WERI-Rb-1 (cell line): Measurements from ENCODE around the gene PLEKHA3.

Experiments used
- DNase-seq: peaks from one replicate; pipeline ENCODE4 v3.0.0-alpha.2; 2020
- H3K27ac ChIP-seq: fragments of 250-450 bp; sonication (Bioruptor Pico); 2 replicates; pipeline ENCODE4 v1.5.1; 2020; ENCODE audit warnings: mild to moderate bottlenecking, moderate library complexity
- H3K27me3 ChIP-seq: fragments of 250-450 bp; sonication (Bioruptor Pico); 2 replicates; pipeline ENCODE4 v1.5.1; 2021; ENCODE audit warnings: mild to moderate bottlenecking, low read depth, moderate library complexity; ENCODE audit not compliant: insufficient read depth, severe bottlenecking
- H3K36me3 ChIP-seq: fragments of 250-450 bp; sonication (Bioruptor Pico); 2 replicates; pipeline ENCODE4 v1.5.1; 2020; ENCODE audit warnings: mild to moderate bottlenecking, moderate library complexity
- H3K4me3 ChIP-seq: 2 replicates; pipeline ENCODE4 v1.5.1; 2011; ENCODE audit warnings: low read depth, mild to moderate bottlenecking, control low read depth, low read length
- H3K9me3 ChIP-seq: fragments of 250-450 bp; sonication (Bioruptor Pico); 2 replicates; pipeline ENCODE4 v1.5.1; 2021; ENCODE audit warnings: mild to moderate bottlenecking, moderate library complexity; ENCODE audit not compliant: severe bottlenecking
- TF ChIP-seq, protein P1 (sequence below): IDR thresholded peaks from 2 replicates; pipeline ENCODE4 v1.5.1; 2011; ENCODE audit warnings: low read depth, mild to moderate bottlenecking, control low read depth, inconsistent platforms, low read length

Gene PLEKHA3

DNA sequence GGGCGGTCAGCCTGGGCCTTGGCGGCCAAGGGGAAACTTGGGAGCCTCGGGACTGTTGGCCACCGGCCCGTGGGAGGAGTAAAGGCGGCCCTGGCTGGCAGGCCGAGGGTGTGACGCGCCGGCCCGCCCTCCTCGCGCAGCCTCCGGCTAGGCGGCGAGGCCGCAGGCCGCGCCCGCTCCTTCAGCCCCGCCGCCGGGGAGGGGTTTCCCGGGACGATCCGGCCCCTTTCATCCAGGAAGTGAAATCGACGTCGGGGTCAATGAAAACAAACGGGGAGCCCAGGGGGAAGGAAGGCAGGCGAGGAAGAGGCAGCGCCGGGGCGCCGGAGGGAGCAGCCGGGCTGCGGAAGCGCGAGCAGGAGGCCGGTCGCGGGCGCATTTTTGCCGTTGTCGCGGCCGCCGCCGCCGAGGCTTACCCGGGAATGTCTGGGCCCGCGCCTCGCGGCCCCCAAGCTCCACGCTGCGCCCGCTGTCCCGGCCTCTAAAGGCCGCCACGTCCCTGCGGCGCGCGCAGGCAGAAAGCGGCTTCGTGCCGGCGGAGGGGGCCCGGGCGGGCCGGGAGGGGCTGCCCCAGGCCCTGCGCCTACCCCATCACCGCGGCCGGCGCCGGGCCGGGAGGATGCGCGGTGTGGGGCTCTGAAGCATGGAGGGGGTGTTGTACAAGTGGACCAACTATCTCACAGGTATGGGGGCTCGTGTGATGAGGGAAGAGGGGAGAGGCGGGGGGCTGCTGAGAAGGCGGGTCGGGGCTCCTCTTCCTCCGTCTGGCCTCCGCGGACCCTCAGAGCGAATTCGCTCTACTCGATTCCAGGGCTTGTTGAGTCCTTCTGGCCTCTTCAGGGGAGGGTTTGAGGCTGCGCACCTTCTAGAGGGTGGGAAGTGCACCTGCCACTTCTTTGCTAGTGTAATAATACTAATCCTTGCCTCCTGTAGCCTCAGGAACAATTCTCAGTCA is at the start of gene PLEKHA3:
Gene PLEKHA3, plus strand, starts transcription at position 231 of the 955 bp plus-strand sequence. Its CDS starts 413 bp downstream, at position 644.
- H3K9me3 ChIP-seq = no peaks in the 10 kb centered on the region
- no peaks in the 10 kb centered on the region for H3K27me3 ChIP-seq
- TF ChIP-seq, protein P1, sequence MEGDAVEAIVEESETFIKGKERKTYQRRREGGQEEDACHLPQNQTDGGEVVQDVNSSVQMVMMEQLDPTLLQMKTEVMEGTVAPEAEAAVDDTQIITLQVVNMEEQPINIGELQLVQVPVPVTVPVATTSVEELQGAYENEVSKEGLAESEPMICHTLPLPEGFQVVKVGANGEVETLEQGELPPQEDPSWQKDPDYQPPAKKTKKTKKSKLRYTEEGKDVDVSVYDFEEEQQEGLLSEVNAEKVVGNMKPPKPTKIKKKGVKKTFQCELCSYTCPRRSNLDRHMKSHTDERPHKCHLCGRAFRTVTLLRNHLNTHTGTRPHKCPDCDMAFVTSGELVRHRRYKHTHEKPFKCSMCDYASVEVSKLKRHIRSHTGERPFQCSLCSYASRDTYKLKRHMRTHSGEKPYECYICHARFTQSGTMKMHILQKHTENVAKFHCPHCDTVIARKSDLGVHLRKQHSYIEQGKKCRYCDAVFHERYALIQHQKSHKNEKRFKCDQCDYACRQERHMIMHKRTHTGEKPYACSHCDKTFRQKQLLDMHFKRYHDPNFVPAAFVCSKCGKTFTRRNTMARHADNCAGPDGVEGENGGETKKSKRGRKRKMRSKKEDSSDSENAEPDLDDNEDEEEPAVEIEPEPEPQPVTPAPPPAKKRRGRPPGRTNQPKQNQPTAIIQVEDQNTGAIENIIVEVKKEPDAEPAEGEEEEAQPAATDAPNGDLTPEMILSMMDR = no peak
- DNase-seq = peak; percentile 94
- peak within 1 kb of the TSS; percentile 81 for H3K4me3 ChIP-seq
- peaks cover under 1% of the 10 kb centered on the region; the same call in 1 of the 2 replicates for H3K36me3 ChIP-seq
- H3K27ac ChIP-seq = peak within 1 kb of the TSS; percentile 85

DNA sequence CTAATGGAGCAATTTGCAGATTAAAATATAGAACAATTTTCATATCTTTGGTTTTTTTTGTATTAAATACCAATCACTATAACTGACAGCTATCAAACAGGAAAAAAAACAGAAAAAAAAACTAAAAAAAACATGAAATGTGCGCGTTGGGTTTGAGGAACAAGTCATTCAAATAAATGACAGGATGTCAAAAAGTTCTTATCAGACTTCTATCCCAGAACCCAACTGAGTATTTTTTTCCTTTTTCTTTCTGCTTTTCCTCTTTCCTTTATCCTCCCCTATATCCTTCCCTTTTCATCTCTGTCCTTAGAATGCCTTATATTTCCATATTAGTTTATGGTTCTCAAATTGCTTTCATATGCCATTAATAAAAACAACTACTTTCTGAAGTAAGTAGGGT is 43.6 kb upstream of the PLEKHA3 start:
- no peak overlapping the region for H3K4me3 ChIP-seq
- TF ChIP-seq, protein P1 = no peak
- peaks cover 93% of the 10 kb centered on the region for H3K36me3 ChIP-seq
- no peak overlapping the region for H3K27ac ChIP-seq
- H3K27me3 ChIP-seq = no peaks in the 10 kb centered on the region
- no peaks in the 10 kb centered on the region for H3K9me3 ChIP-seq
- DNase-seq = no peak

DNA sequence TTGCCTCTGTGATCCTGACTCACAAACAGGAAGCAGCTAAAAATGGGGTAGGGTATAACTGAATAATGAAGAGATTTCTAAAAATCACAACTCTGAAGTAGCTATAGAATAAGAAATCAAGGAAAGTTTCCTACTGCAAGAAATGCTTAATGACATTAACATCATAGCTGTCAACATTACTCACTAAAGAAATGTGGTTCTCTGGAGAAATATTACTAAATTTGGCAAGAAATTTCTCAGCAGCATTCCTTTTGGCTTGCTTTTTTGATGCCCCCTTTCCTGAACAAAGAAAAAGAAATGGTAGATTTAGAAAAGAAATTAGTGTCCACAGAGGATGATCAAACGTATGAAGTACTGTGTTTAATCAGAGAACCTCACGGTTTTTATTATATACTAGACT is 38.8 kb upstream of the PLEKHA3 start:
- Histone ChIP-seq H3K4me3 (no peak overlapping the region), H3K27ac (no peak overlapping the region), H3K36me3 (peaks cover 90% of the 10 kb centered on the region), H3K27me3 (no peaks in the 10 kb centered on the region), H3K9me3 (no peaks in the 10 kb centered on the region)
- no peak for DNase-seq
- TF ChIP-seq, protein P1 = no peak

DNA sequence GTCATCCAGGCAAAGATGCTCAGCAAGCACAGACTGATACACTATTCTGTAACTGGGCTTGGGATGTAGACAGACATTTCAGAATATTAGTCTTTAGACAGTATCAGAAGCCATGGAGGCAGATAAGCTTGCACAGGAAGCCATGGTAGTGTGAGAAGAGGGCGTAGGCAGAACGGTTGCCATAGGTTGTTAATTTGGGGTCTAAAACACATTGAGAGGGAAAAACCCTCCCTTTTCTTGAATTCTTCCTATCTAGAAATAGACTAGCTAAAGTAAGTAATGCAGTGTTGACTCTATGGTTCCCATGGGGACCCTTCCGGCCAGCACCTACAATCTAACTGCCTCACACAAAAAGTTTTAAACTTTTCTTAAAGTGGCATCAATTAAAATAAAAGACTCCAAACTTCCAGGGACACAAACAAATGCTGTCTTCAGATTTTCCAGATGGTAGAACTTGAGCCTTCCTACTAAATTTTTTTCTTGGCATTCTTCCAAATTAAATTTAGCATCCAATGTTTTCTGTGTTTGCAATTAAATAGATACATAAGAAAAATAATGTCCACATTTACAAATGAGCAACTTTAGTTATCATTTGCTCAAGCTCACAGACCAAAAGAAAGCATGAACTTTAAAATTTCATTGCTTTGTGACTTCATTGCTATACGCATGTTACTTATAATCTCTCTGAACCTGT is 31.1 kb upstream of the PLEKHA3 start:
- H3K36me3 ChIP-seq = peaks cover 56% of the 10 kb centered on the region
- no peak overlapping the region for H3K27ac ChIP-seq
- H3K9me3 ChIP-seq = no peaks in the 10 kb centered on the region
- H3K27me3 ChIP-seq = no peaks in the 10 kb centered on the region
- TF ChIP-seq, protein P1 = no peak
- DNase-seq = no peak
- H3K4me3 ChIP-seq = no peak overlapping the region; the same call in 1 of the 2 replicates

DNA sequence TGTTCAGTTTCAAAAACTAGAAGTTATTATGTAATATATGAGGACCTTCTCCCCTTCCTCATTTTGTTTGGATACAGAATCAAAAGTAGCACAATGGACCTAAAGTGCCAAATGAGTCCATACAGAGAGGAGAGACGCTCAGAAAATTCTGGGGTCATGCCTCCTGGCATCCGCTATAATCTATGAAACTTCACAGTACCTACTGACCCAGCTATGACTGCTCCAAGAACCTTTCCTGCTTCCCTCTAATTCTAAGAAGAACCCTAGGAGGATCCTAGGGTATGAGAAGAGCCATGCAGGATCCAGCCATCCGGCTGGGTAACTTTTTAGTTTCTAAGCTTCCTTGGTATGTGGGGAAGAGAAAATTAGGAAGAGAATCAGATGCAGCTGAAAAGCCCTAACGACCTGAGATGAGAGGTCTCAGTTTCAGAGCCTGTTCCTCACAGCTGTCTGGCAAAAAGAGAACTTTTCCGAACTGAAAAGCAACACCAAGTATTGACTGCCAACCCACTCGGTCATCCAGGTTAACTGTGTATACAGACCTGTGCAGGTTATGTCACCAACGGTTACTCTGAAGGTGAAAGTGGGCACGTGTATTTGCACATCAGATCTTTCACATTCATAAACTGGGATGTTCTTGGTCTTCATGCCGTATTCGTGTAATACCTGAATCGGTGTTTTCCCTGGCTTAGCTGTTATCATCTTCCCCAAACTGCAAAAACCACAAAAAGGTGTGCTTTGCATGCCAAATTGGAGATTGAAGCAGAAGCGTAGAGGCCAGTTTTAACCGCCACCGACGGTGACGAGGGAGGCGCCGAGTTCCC is 30.3 kb upstream of the PLEKHA3 start:
- Histone ChIP-seq H3K4me3 (peak overlapping the region; percentile 92), H3K27me3 (no peaks in the 10 kb centered on the region), H3K9me3 (no peaks in the 10 kb centered on the region), H3K27ac (peak overlapping the region; percentile 99), H3K36me3 (peaks cover 48% of the 10 kb centered on the region)
- no peak for DNase-seq
- TF ChIP-seq, protein P1 = no peak
